HG03280 (cell line): Measurements from ENCODE around the gene MDH2.
"Not testable (repeated sequence)": the region's sequence is repeated elsewhere in the genome, so short reads cannot be mapped to it uniquely, and the experiment has no call there.

ENCODE experiments used
- ATAC-seq: cut with Tn5 transposase; IDR thresholded peaks from one replicate; pipeline ENCODE4 v1.9.1; 2021; ENCODE audit warnings: mild to moderate bottlenecking, moderate library complexity; ENCODE audit not compliant: unreplicated experiment

The MDH2 gene

DNA sequence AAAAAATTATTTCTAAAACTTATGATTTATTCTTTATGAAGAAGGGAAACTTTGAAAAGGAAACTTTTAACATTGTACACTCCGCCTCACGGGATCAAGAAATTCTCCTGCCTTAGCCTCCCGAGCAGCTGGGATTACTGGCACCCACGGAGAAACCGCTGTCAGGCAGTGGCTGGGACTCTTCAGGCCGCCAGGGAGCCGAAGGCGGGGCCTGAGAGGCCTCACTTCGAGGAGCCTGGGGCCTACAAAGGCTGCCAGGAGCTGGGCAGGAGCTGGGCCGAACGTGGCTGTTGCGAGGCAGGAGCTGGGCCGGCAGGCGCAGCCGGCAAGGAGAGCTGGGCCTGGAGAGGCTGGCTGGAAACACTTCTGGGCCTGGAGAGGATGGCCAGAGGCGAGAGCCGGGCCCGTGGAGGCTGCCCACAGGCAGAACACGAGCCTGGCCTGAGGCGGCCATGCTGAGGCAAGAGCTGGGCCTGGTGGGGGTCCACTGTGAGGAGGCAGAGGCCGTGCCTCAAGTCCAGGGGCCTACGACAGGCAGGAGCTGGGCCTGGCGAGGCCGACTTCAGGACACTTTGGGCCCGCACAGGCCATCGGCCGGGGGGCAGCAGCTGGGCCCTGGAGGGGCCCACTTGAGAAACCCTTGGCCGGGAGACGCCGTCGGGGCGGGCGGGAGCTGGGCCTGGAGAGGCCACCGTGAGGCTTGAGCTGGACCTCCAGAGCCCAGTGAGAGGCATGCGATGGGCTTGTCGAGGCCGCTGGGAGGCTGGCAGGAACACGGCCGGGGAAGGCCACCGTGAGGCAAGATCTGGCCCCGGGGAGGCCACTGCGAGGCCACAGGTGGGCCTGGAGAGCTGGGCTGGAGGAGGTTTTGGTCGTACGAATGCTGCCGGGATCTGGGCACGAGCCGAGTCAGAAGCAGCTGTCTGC is 23.7 kb downstream of the MDH2 start:
- no peak for ATAC-seq

DNA sequence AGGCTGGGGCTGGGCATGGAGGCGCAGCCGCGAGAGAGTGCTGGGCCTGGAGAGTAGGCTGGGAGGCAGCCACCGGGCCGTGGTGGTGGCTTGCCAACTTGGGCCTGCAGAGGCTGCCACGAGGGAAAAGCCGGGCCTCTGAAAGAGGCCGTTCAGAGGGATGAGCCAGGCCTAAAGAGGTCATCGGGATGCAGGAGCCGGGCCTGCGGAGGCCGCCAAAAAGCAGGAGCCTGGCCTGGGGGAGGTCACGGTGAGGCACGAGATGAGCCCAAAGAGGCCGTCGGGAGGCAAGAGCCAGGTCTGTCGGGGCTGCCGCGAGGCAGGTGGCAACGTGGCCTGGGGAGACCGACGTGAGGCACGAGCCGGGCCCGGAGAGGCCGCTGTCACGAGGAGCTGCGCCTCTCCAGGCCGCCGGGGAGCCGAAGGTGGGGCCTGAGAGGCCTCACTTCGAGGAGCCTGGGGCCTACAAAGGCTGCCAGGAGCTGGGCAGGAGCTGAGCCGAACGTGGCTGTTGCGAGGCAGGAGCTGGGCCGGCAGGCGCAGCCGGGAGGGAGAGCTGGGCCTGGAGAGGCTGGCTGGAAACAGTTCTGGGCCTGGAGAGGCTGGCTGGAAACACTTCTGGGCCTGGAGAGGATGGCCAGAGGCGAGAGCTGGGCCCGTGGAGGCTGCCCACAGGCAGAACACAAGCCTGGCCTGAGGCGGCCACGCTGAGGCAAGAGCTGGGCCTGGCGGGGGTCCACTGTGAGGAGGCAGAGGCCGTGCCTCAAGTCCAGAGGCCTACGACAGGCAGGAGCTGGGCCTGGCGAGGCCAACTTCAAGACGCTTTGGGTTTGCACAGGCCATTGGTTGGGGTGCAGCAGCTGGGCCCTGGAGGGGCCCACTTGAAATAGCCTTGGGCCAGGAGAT is 24.6 kb downstream of the MDH2 start:
- ATAC-seq, result no peak

DNA sequence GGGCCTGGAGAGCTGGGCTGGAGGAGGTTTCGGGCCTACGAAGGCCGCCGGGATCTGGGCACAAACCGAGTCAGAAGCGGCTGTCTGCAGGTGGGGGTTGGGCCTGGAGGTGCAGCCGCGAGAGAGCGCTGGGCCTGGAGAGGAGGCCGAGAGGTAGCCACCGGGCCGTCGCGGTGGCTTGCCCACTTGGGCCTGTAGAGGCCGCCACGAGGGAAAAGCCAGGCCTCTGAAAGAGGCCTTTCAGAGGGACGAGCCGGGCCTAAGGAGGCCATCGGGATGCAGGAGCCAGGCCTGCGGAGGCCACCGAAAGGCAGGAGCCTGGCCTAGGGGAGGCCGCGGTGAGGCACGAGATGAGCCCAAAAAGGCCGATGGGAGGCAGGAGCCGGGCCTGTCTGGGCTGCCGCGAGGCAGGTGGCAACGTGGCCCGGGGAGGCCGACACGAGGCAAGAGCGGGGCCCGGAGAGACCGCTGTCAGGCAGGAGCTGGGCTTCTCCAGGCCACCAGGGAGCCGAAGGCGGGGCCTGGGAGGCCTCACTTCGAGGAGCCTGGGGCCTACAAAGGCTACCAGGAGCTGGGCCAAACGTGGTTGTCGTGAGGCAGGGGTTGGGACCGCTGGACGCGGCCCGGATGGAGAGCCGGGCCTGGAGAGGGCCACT is 25.6 kb downstream of the MDH2 start:
- no peak for ATAC-seq

DNA sequence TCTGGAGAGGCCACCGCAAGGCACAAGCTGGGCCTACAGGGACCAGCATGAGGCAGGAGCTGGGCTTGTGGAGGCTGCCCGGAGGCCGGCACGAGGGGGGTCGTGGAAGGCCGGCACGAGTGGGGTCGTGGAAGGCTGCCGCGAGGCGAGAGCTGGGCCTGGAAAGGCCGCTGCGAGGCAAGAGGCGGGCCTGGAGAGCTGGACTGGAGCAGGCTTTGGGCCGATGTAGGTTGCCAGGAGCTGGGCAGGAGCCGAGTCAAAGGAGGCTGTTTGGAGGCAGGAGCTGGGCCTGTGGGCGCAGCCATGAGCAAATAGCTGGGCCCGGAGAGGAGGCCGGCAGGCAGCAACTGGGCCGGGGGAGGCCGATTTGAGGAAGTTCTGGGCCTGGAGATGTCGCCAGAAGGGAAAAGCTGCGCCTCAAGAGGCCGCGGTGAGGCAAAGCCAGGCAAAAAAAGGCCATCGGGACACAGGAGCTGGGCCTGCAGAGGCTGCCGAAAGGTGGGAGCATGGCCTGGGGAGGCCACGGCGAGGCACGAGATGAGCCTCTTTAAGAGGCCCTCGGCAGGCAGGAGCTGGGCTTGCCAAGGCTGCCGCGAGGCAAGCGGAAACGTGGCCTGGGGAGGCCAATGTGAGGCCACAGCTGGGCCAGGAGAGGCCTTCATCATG is 26.5 kb downstream of the MDH2 start:
- ATAC-seq, result no peak

DNA sequence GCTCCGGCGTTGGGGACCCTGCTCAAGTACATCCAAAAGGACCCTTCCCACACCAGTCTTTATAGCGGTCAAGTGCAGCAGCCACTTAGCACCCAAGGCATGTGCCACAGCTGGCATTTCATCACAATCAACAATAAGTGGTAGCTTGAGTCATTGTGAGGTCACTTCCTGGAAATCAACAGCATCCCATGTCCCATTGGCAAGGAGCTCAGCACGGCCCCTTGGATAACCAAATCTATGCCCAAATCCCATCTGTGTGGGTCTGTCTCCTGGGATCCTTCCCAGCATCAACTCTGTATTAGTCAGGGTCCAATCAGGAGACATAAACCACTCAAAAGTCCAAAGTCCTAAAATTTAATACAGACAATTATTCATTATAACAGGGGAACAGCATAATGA is 27.1 kb downstream of the MDH2 start:
- ATAC-seq, result no peak

DNA sequence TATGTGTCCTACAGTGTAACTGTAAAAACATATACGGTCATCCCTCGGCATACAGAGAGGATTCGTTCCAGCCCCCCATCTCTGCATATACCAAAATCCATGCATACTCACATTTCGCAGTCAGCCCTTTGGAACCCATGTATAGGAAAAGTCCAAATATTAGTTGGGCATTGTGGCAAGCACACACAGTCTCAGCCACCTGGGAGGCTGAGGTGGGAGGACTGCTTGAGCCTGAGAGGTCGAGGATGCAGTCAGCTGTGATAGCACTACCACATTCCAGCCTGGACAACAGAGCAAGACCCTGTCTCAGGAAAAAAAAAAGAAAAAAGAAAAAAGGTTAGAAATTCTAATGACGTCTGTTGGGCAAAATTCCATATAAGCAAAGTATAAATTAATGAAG is 29.1 kb downstream of the MDH2 start:
- ATAC-seq, result no peak

DNA sequence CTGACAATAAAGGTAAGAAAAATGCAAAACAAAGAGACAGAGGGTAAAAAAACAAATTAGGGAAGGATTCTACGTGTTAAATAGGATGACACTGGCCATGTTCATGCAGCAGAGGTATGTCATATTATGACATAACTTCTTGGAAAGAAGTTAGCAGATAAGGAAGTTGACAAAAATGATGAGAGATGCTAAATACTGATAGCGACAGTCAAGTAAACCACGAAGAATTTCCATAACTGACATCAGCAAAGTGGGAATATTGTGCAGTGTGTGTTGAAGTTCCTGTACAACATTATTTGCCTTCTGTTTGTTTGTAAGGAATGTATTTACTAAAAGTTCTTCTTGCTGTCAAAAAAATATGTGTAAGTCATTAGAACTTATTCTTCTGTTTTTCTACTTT is 29.5 kb downstream of the MDH2 start:
- ATAC-seq, result no peak

DNA sequence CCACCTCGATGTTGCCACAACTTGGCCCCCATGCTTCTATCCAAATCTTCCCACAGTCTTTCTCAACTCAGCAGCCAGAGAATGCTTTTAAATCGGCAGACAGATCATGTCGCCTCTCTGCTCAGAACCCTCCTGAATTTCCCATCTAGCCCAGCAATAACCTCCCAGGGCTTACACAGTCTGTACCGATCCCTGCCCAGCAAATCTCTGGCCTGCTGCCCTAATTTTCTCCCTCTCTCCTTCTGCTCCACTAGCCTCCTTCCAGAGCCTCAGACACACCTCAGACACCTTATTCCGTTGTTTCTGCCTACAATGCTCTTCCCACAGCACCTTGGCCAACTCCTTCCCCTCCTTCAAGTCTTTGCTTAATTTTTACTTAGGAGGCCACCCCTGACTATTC is 32.3 kb downstream of the MDH2 start:
- ATAC-seq, result no peak

DNA sequence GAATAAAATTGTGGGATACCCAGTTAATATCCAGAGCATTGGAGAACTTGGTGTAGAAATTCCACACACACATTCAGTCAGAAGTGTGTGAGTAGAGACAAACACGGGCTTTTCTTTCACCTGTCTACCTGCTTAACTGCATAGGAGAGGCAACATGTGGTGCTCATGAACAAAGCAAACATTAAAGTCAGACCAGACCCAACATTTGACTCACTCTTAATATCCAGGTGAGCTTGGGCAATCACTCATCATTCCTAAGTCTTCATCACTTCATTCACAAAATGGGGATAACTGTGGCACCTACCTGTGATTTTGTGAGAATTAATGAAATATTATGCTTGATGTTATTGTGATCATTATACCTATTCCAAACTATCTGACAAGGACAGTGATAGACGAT is 36.2 kb downstream of the MDH2 start:
- not testable (repeated sequence) for ATAC-seq

DNA sequence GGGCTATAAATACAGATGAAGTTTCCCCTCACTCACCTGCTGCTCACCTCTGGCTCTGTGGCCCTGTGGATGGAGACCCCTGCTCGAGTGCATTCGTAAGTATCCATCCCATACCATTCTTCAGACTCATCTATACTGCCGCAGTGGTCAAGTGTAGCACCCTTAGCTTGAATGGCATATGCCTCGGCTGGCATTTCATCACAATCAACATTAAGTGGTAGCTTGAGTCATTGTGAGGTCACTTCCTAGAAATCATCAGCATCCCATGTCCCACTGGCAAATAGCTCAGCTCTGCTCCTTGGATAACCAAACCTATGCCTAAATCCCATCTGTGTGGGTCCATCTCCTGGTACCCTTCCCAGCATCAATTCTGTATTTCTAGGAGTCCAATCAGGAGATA is 38.2 kb downstream of the MDH2 start:
- no peak for ATAC-seq

DNA sequence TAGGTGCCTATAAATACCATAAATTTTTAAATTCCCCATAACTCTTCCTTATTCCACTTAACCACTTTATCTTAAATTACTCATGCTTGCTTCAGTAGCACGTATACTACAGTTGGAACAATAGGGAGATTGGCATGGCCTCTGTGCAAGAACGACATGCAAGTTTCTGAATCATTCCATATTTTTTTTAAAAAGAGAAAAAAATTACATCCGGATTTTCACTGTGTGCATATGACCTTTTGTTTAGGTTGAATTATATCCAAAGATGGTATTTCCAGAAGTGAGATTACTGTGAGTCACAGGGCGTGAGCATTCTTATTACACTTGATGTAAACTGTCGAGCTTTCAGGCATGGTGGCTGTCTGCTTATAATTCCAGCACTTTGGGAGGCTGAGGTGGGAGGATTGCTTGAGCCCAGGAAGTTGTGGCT is 39.5 kb downstream of the MDH2 start:
- not testable (repeated sequence) for ATAC-seq

DNA sequence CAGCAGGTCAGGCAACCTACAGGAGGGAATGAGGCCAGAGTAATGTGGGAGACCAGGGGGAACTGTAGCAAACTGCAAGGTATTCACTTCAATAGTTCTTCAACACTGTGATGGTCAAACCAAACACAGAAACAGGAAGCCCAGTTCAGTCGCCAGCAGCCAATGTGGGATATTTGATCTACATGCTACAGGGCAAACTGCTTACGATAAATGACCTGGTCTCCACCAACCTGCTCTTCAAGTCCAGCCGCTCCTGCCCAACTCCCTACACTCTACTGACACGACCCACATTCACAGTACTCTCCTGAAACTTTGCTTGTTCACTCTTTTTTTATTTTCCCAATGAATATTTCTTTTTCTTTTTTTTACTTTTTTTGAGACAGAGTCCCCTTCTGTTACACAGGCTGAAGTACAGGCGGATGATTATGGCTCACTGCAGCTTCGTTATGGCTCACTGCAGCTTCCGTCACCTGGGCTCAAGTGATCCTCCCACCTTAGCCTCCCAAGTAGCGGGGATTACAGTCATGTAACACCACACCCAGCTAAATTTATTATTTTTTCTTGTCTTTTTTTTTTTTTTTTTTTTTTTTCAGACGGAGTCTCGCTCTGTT is 42.1 kb downstream of the MDH2 start:
- no peak for ATAC-seq

DNA sequence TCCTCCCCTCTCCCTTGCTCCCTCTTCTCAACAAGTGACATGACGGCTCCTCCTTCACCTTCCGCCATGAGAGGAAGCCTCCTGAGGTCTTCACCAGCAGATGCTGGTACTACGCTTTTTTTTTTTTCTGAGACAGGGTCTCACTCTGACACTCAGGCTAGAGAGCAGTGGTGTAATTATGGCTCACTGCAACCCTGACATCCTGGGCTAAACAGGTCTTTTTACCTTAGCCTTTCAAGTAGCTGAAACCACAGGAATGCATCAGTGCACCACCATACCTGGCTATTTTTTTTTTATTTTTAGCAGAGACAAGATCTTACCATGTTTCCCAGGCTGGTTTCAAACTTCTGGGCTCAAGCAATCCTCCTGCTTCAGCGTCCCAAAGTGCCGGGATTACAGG is 43.6 kb downstream of the MDH2 start:
- ATAC-seq, result no peak

DNA sequence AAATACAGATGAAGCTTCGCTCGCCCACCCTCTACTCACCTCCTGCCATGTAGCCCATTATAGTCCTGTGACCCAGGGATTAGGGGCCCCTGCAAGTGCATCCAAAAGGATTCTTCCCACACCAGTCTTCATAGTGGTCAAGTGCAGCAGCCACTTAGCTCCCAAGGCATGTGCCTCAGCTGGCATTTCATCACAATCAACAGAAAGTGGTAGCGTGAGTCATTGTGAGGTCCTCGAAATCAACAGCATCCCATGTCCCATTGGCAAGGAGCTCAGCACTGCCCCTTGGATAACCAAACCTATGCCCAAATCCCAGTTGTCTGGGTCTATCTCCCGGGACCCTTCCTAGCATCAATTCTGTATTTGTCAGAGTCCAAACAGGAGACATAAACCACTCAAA is 45.6 kb downstream of the MDH2 start:
- ATAC-seq, result not testable (repeated sequence)

DNA sequence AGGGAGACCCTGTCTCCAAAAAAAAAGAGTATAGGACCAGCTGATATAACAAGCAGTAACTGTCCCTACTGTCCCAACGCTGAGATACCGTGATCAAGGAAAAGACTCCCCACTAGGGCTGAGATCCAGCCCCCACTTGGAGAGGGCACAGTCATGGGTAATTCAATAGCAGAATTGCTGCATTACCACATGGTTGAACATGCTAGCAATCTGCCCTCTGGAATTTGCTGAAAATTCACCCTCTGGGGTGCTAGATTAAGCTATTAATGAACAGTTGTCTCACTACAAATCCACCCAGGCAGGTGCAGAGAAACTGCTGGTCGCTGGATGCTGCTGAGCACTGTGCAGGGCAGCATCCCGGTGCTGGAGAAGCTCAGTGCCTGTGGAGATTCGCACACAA is 46.4 kb downstream of the MDH2 start:
- not testable (repeated sequence) for ATAC-seq

DNA sequence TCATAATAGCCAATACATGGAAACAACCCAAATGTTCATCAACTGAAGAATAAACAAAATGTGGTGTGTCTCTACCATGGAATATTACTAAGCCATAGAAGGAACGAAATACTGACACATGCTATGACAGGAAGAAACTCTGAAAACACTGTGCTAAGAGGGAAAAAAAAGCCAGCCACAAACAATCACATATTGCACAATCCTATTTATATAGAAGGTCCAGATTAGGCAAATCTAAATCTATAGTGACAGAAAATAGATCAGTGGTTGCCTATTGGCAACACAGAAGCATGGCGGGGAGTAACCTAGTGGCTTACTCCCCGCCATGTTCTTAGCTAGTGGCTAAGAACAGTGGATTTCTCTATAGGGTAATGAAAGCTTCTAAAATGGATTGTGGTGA is 48.0 kb downstream of the MDH2 start:
- no peak for ATAC-seq

DNA sequence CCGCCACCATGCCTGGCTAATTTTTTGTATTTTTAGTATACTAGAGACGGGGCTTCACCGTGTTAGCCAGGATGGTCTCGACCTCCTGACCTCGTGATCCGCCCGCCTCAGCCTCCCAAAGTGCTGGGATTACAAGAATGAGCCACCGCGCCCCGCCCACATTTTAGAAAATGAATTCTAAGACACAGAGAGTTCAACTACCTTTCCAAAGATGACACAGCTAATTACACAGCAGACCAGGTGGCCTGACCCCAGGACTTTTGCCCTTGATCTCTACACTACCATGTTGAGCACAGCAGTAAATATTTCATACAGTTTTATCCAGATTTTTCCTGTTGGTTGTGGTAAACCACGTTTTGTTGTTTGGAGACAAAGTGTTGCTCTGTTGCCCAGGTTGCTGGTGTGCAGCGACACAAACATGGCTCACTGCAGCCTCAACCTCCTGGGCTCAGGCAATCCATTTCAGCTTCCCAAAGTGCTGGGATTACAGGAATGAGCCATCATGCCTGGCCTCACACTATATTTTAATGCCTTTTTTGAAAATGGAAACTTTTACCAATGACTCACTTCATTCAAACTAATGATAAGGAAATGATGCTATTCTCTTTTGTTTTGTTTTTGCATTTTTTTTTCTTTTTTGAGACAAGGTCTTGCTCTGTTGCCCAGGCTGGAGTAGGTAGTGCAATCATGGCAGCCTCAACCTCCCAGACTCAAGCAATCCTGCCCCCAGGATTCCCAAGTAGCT is 54.0 kb downstream of the MDH2 start:
- ATAC-seq, result not testable (repeated sequence)

DNA sequence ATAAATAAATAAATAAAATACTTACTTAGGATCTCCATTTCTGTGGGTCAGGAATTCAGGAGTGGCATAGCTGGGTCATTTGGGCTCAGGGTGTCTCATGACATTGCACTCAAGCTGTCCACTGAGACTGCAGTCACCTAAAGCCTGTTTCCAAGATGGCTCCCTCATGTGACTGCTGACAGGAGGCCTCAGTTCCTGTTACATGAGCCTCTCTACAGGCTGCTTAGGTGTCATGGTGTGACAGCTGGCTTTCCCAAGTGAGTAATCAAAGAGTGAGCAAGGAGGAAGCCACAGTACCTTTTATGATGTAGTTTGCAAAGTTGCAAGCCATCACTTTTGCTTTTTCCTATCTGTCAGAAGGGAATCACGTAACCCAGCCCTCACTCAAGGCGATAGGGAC is 55.9 kb downstream of the MDH2 start:
- not testable (repeated sequence) for ATAC-seq

DNA sequence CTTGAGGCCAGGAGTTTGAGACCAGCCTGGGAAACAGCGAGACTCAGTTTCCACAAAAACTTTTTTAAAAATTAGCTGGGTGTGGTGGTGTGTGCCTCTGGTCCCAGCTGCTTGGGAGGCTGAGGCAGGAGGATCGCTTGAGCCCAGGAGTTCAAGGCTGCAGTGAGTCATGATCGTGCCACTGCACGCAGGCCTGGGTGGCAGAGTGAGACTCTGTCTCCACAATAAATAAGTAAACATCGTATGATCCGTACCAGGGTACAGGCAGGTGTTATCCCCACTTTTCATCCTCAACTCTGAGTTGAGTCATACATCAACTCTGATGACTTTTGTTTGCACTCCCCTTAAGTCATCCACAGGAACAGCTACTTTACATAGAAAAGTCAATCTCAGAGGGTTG is 58.2 kb downstream of the MDH2 start:
- not testable (repeated sequence) for ATAC-seq

DNA sequence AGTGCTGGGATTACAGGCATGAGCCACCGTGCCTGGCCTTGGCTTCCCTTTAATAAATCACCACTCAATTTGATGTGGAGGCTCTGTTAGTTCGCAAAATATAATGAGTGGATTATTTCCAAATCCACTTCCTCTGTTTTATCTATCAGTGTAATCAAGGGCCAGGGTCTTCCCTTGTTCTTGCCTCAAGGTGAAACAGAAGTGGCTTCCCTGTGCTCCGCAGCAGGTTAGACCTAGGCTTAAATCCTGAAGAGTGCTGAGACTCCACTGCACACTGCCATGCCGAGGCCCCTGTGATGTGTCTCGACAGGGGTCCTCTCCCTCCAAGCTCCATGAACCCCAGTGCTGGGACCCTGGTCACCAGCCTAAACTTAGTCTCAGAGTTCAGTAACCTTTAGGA is 59.0 kb downstream of the MDH2 start:
- ATAC-seq, result no peak
